ENCODE measurements around the gene CCDC102A.

DNA sequence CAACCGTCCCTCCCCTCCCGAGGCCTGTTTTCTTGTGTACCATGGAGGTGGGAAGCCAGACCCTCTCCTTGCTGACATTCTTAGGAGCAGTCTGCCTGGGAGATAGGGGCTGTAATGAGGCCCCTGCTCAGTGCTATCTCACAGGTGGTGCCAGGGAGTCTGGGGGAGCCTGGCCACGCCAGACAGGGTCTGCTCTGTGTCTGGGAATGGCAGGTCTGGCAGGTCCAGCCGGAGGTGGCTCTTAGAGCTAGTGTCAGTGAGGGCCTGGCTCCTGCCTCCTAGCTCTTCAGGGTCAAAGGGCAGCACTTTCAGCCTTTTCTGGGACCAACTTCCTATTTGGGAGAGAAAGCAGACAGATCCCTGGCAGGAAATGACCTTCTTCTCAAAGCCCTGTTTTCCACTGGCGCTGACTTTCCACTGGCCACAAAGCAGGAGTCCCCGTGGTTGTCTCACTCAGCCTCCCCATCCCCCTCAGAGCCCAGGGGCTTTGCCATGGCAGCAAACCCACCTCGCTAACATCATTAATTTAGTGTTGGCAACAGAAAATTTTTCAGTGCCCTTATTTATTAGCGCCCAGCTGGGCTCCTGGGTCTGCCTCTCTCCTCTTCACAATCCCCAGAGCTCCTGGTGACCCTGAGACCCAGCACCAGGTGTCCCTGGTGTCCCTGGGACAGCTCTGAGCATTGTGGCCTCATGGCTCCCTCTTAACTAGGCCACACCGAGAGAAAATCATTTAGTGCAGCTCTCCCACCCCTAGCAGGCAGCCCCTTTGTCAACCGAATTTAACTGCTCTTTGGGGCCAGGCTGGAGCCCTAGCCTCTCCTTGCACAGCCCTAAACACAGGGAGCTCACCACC lies 26.1 kb downstream of the CCDC102A start:
- TF ChIP-seq CTCF (conservative IDR thresholded peaks at IDR 0.05 in 1 of 2, IDR thresholded peaks at IDR 0.05 in 1 of 2; ENCODE audit: extremely low read depth in 1 of 2, insufficient read depth in 1 of 2, low read depth in 1 of 2, low read length in 2 of 2) (no peak), EZH2 (IDR thresholded peaks at IDR 0.05; ENCODE audit: borderline replicate concordance, low read length) (no peak)

Measured in mammary epithelial cell (primary cell).